Germinal center (tissue), 1 donor: ENCODE data around the gene C15orf39.
"Not testable (repeated sequence)": the region's sequence is repeated elsewhere in the genome, so short reads cannot be mapped to it uniquely, and the experiment has no call there.

Experiments used
- DNase-seq: peaks from one replicate; pipeline ENCODE4 v3.0.0; 2012; ENCODE audit warnings: mixed read lengths, low spot score

The C15orf39 gene

GRCh38 chr15:75231836-75232235 lies 30.2 kb downstream of the C15orf39 start:
- DNase-seq = no peak

- DNase-seq = no peak
Measured at GRCh38 chr15:75232252-75232813, 30.7 kb downstream of the C15orf39 start.

- DNase-seq = no peak
Measured at GRCh38 chr15:75232826-75233503, 31.3 kb downstream of the C15orf39 start.

- DNase-seq = no peak
Measured at GRCh38 chr15:75233504-75234190, 32.0 kb downstream of the C15orf39 start.

- DNase-seq = no peak
Measured at GRCh38 chr15:75234191-75234810, 32.6 kb downstream of the C15orf39 start.

- DNase-seq = no peak
Measured at GRCh38 chr15:75235051-75235673, 33.5 kb downstream of the C15orf39 start.

GRCh38 chr15:75235760-75236729 lies 34.4 kb downstream of the C15orf39 start:
- DNase-seq = no peak

GRCh38 chr15:75237316-75237982 lies 35.8 kb downstream of the C15orf39 start:
- no peak for DNase-seq

GRCh38 chr15:75238150-75238549 lies 36.5 kb downstream of the C15orf39 start:
- DNase-seq = no peak

GRCh38 chr15:75245741-75246140 lies 44.1 kb downstream of the C15orf39 start:
- DNase-seq = not testable (repeated sequence)

- DNase-seq = not testable (repeated sequence)
Measured at GRCh38 chr15:75248991-75249390, 47.3 kb downstream of the C15orf39 start.

GRCh38 chr15:75249726-75250125 lies 48.0 kb downstream of the C15orf39 start:
- DNase-seq = no peak

- DNase-seq = not testable (repeated sequence)
Measured at GRCh38 chr15:75251343-75251742, 49.7 kb downstream of the C15orf39 start.

GRCh38 chr15:75252285-75252684 lies 50.6 kb downstream of the C15orf39 start:
- DNase-seq = not testable (repeated sequence)

GRCh38 chr15:75258034-75258433 lies 56.4 kb downstream of the C15orf39 start, which contains the start of gene GOLGA6C:
TSS of gene GOLGA6C (plus strand) at chr15:75258334. CDS start at chr15:75258599, 265 bp downstream.
- not testable (repeated sequence) for DNase-seq

- DNase-seq = not testable (repeated sequence)
Measured at GRCh38 chr15:75258620-75259343, 57.1 kb downstream of the C15orf39 start.

GRCh38 chr15:75259873-75260272 lies 58.2 kb downstream of the C15orf39 start:
- DNase-seq = not testable (repeated sequence)
